Endothelial cell of umbilical vein (primary cell): ENCODE data around the gene SLC1A3. TPM values are rescaled to one million over a fixed set of nuclear protein-coding genes. Genes with fewer than 3 reads are reported as not detected.

Experiments
- BruUV-seq: library from RNA; stranded (reverse); fragments of 400-500 nt; replicated peaks from 2 replicates; lab custom pipeline; 2021; lab: Mats Ljungman, UMichigan
- CTCF ChIA-PET: fragments of 300-600, 350-600 bp; sonication (Branson Sonifier 250); formaldehyde crosslinking; loops from one replicate; lab custom pipeline; 2021; ENCODE audit warnings: antibody characterized with exemption, inconsistent platforms; lab: Charles Lee
- POLR2A ChIA-PET: fragments of 300-600, 350-600 bp; sonication (Branson Sonifier 250); formaldehyde crosslinking; loops from one replicate; lab custom pipeline; 2021; ENCODE audit warnings: antibody characterized with exemption, inconsistent platforms; lab: Charles Lee
- DNase-seq: peaks from one replicate; pipeline ENCODE4 v3.0.0-alpha.2; 2011; ENCODE audit warnings: low read depth, low spot score
- FAIRE-seq: peaks from 2 replicates; lab custom pipeline; 2011; peaks lifted over from hg19 to GRCh38; lab: Jason Lieb, UNC
- H2AFZ ChIP-seq: 2 replicates; pipeline ENCODE4 v1.6.0; 2012; ENCODE audit warnings: low read depth, low read length, control low read depth, inconsistent platforms
- H3K27ac ChIP-seq: 2 replicates; pipeline ENCODE4 v1.5.1; 2011; ENCODE audit warnings: low read depth, mild to moderate bottlenecking, control low read depth, low read length, moderate library complexity; ENCODE audit not compliant: insufficient read depth
- H3K27me3 ChIP-seq, 2 experiments: 2 replicates each; pipeline versions ENCODE4 v1.6.0 to v1.6.1; 2011; ENCODE audit warnings: low read length in 2 of 2, mixed read lengths in 1 of 2; ENCODE audit not compliant: control insufficient read depth in 2 of 2, insufficient read depth in 2 of 2
- H3K36me3 ChIP-seq, 2 experiments: 2 replicates in 1 of 2; 3 replicates in 1 of 2; pipeline ENCODE4 v1.5.1; 2011; ENCODE audit warnings: low read length in 2 of 2, mild to moderate bottlenecking in 1 of 2, moderate library complexity in 1 of 2; ENCODE audit not compliant: control insufficient read depth in 2 of 2, insufficient read depth in 2 of 2; ENCODE audit errors: extremely low read depth in 1 of 2
- H3K4me1 ChIP-seq: 3 replicates; pipeline ENCODE4 v1.5.1; 2011; ENCODE audit warnings: mild to moderate bottlenecking, low read length; ENCODE audit not compliant: control insufficient read depth, insufficient read depth; ENCODE audit errors: extremely low read depth
- H3K4me2 ChIP-seq: 2 replicates; pipeline ENCODE4 v1.6.1; 2011; ENCODE audit warnings: low read length, control low read depth, mixed read lengths; ENCODE audit not compliant: insufficient read depth
- H3K4me3 ChIP-seq, 3 experiments: fragments of 200-600 bp in 1 of 3; sonication (generic), shearing (Covaris generic) in 1 of 3; replicated peaks in 1 of 3; 2 replicates each; pipeline ENCODE4 v1.5.1; 2011 to 2016; ENCODE audit warnings: control low read depth in 3 of 3, low read length in 3 of 3, mild to moderate bottlenecking in 2 of 3, inconsistent platforms in 1 of 3, low read depth in 1 of 3, moderate library complexity in 1 of 3; ENCODE audit not compliant: insufficient read depth in 1 of 3
- H3K79me2 ChIP-seq: 2 replicates; pipeline ENCODE4 v1.6.0; 2012; ENCODE audit warnings: low read length, inconsistent platforms; ENCODE audit not compliant: control insufficient read depth, insufficient read depth
- H3K9ac ChIP-seq: replicated peaks from 2 replicates; pipeline ENCODE3; 2011; ENCODE audit warnings: low read length, control low read depth; ENCODE audit not compliant: insufficient read depth; ENCODE audit errors: extremely low read depth
- H3K9me1 ChIP-seq: replicated peaks from 3 replicates; pipeline ENCODE4 v1.6.0; 2011; ENCODE audit warnings: mild to moderate bottlenecking, low read length; ENCODE audit not compliant: control insufficient read depth, insufficient read depth; ENCODE audit errors: extremely low read depth
- H3K9me3 ChIP-seq: replicated peaks from 2 replicates; pipeline ENCODE4 v1.5.1; 2012; ENCODE audit warnings: low read length, inconsistent platforms; ENCODE audit not compliant: control insufficient read depth, insufficient read depth
- H4K20me1 ChIP-seq: replicated peaks from 2 replicates; pipeline ENCODE3; 2011; ENCODE audit warnings: mild to moderate bottlenecking, low read length; ENCODE audit not compliant: control insufficient read depth, insufficient read depth; ENCODE audit errors: extremely low read depth
- EZH2 ChIP-seq: IDR thresholded peaks from 2 replicates; pipeline ENCODE4 v1.6.1; 2012; ENCODE audit warnings: borderline replicate concordance, low read depth, mild to moderate bottlenecking, moderate library complexity, low read length, inconsistent platforms; ENCODE audit not compliant: severe bottlenecking
- FOS ChIP-seq: IDR thresholded peaks from 2 replicates; pipeline ENCODE4 v1.6.1; 2011; ENCODE audit warnings: mild to moderate bottlenecking, low read length, moderate library complexity, borderline replicate concordance; ENCODE audit not compliant: insufficient read depth
- GATA2 ChIP-seq: IDR thresholded peaks from 2 replicates; pipeline ENCODE4 v1.7.0; 2011; ENCODE audit warnings: low read depth, mild to moderate bottlenecking, moderate library complexity, mixed read lengths, low read length; ENCODE audit not compliant: insufficient read length, insufficient read depth
- JUN ChIP-seq: IDR thresholded peaks from 2 replicates; pipeline ENCODE4 v1.6.1; 2011; ENCODE audit warnings: borderline replicate concordance, low read depth; ENCODE audit not compliant: insufficient read length, insufficient read depth
- MAX ChIP-seq: IDR thresholded peaks from 2 replicates; pipeline ENCODE4 v1.6.1; 2011; ENCODE audit not compliant: insufficient read depth, insufficient read length
- MYC ChIP-seq: IDR thresholded peaks from one replicate; pipeline ENCODE4 v1.6.1; 2011; ENCODE audit warnings: mild to moderate bottlenecking, low read depth, low read length
- POLR2A ChIP-seq: IDR thresholded peaks from 2 replicates; pipeline ENCODE4 v1.6.1; 2012; ENCODE audit warnings: low read depth, mild to moderate bottlenecking, control low read depth, low read length
- POLR2AphosphoS5 ChIP-seq: IDR thresholded peaks from 2 replicates; pipeline ENCODE4 v1.6.1; 2012; ENCODE audit warnings: low read depth, mild to moderate bottlenecking, control low read depth, low read length, moderate library complexity; ENCODE audit not compliant: insufficient read depth
- dilution Hi-C: fragments of 300-500 bp; cut with MboI; formaldehyde crosslinking; loops from one replicate; pipeline ENCODE4 v1.15.0; 2019; ENCODE audit warnings: low sequenced_read_pairs; ENCODE audit not compliant: extremely low pct_ligation_motif_present
- intact Hi-C: fragments of 100-400 bp; cut with micrococcal nuclease; formaldehyde crosslinking; loops from one replicate; pipeline ENCODE4 v1.10.0; 2022
- polyA plus RNA-seq, 4 experiments: library from polyadenylated mRNA; depleted of rRNA in 3 of 4; stranded (reverse) in 3 of 4; unstranded in 1 of 4; fragments of >200 nt; gene quantifications; 2 replicates each; pipeline versions ENCODE4 v1.2.1 to v1.2.3, GENCODE V29; 2011 to 2012; ENCODE audit warnings: missing spikeins in 1 of 4
- total RNA-seq: library from RNA; stranded (reverse); gene quantifications from 2 replicates; pipeline ENCODE4 v1.2.3, GENCODE V29; 2021
- TF ChIP-seq, protein P1 (sequence below), 2 donors: IDR thresholded peaks; 1 replicate in 1 of 2; 2 replicates in 1 of 2; pipeline ENCODE4 v1.5.1; 2011; ENCODE audit warnings: low read length in 2 of 2, mild to moderate bottlenecking in 2 of 2, moderate library complexity in 2 of 2, control low read depth in 1 of 2, inconsistent platforms in 1 of 2, low read depth in 1 of 2; ENCODE audit not compliant: insufficient read depth in 1 of 2; ENCODE audit errors: extremely low read depth in 1 of 2

The SLC1A3 gene
- total and polyA plus RNA-seq, 2 donors (not counting 3 experiments of a cell fraction or from before 2014, with no cell fraction given), result 0.36 TPM; not detected in 1

DNA sequence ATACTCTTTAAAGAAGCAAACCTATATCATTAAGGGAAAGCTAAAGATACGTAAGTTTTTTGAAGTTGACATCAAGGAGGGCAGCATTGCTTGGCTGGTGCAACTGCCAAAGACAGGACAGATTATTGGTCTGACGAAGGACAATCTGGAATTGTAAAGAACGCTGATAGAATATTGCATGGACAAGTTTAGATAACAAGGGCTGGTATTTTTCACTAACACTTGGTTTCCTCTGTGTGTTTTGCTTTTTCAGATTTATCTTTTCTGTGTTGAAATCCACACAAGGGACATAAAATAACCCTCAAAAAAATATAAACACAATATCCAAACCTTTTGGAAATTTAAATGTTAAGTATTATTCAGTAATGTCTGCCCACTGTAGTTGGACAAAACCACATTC is 39.7 kb downstream of the SLC1A3 start:
- no peak for TF ChIP-seq MAX
- no peak for TF ChIP-seq JUN
- TF ChIP-seq MYC, result no peak
- TF ChIP-seq, protein P1, sequence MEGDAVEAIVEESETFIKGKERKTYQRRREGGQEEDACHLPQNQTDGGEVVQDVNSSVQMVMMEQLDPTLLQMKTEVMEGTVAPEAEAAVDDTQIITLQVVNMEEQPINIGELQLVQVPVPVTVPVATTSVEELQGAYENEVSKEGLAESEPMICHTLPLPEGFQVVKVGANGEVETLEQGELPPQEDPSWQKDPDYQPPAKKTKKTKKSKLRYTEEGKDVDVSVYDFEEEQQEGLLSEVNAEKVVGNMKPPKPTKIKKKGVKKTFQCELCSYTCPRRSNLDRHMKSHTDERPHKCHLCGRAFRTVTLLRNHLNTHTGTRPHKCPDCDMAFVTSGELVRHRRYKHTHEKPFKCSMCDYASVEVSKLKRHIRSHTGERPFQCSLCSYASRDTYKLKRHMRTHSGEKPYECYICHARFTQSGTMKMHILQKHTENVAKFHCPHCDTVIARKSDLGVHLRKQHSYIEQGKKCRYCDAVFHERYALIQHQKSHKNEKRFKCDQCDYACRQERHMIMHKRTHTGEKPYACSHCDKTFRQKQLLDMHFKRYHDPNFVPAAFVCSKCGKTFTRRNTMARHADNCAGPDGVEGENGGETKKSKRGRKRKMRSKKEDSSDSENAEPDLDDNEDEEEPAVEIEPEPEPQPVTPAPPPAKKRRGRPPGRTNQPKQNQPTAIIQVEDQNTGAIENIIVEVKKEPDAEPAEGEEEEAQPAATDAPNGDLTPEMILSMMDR (IDR thresholded peaks at IDR 0.05; ENCODE audit: extremely low read depth in 1 of 2, insufficient read depth in 1 of 2, low read depth in 1 of 2, low read length in 2 of 2), result no peak
- TF ChIP-seq FOS, result no peak
- no peak for TF ChIP-seq POLR2AphosphoS5
- no peak for TF ChIP-seq GATA2
- TF ChIP-seq POLR2A, result no peak
- no peak for TF ChIP-seq EZH2
- Histone ChIP-seq H3K9me3 (no peaks in the 10 kb centered on the region), H3K79me2 (no peaks in the 10 kb centered on the region), H3K4me3 (no peak overlapping the region), H3K27me3 (no peaks in the 10 kb centered on the region), H3K4me2 (no peak overlapping the region), H3K4me1 (no peaks in the 10 kb centered on the region), H3K36me3 (no peaks in the 10 kb centered on the region), H2AFZ (no peak overlapping the region), H3K9ac (no peak overlapping the region), H3K9me1 (no peaks in the 10 kb centered on the region), H4K20me1 (no peaks in the 10 kb centered on the region), H3K27ac (no peak overlapping the region)
- dilution Hi-C loops (no loop called here), intact Hi-C loops (no loop called here)
- no TSS peak for BruUV-seq
- no peak for FAIRE-seq
- DNase-seq, result no peak
- ChIA-PET POLR2A (no interaction called here), CTCF (no interaction called here)
